Measurements from ENCODE around the gene DHRSX.

DNA sequence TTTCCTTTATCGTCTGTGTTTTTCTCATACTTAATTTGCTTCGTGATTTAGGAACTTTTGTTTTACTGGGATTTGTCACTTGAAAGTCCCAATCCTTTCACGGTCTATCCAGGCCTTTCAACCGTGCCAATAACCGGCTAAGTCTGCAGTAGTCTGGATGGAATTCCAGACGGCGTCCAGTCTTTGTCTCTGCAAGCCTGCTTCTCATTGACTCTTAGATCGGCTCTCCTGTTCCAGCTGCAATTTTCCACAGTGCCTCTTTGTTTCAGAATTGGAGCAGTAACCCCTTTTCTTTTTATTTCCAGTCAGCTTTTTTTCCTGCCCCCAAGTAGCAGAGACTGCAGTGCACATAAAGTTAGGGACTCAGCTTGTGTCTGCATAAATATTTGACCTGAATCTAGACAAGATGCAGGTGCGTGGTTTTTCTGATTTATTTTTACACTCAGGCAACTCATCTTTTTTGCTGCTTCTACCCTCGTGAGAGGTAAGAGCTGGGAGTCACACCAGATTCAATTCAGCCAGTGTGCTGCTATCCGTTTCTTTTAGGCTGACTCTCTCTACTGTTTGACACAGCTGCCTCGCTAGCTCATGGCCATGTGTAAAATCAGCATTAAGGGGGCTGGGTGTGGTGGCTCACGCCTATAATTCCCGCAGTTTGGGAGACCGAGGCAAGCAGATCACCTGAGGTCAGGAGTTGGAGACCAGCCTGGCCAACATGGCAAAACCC, 37.4 kb upstream of the DHRSX start:
- TF ChIP-seq BHLHE40 (IDR thresholded peaks at IDR 0.05; ENCODE audit: borderline replicate concordance in 1 of 2, low read depth in 2 of 2, low read length in 1 of 2) (no peak), POLR2A (IDR thresholded peaks at IDR 0.05; ENCODE audit: low read depth, low read length) (no peak), TAF1 (IDR thresholded peaks at IDR 0.05; ENCODE audit: borderline replicate concordance, low read depth, low read length) (no peak), EP300 (IDR thresholded peaks at IDR 0.05; ENCODE audit: borderline replicate concordance in 1 of 2, control insufficient read depth in 1 of 2, low read depth in 2 of 2, low read length in 2 of 2) (no peak), KDM1A (IDR thresholded peaks at IDR 0.05; ENCODE audit: borderline replicate concordance) (no peak), MYC (IDR thresholded peaks at IDR 0.05; ENCODE audit: insufficient read depth, insufficient read length, insufficient replicate concordance, low read length, severe bottlenecking) (no peak), BCL11A (IDR thresholded peaks at IDR 0.05; ENCODE audit: low read depth, low read length) (no peak), TCF3 (IDR thresholded peaks at IDR 0.05; ENCODE audit: borderline replicate concordance, insufficient read depth, low read depth, low read length) (no peak), RAD21 (IDR thresholded peaks at IDR 0.05; ENCODE audit: insufficient read depth, low read depth, low read length) (no peak), POLR2AphosphoS5 (IDR thresholded peaks at IDR 0.05; ENCODE audit: low read length) (no peak)
- TF ChIP-seq, protein P1, sequence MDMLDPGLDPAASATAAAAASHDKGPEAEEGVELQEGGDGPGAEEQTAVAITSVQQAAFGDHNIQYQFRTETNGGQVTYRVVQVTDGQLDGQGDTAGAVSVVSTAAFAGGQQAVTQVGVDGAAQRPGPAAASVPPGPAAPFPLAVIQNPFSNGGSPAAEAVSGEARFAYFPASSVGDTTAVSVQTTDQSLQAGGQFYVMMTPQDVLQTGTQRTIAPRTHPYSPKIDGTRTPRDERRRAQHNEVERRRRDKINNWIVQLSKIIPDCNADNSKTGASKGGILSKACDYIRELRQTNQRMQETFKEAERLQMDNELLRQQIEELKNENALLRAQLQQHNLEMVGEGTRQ (IDR thresholded peaks at IDR 0.05; ENCODE audit: borderline replicate concordance, low read depth, low read length) = no peak
- TF ChIP-seq, protein P2, sequence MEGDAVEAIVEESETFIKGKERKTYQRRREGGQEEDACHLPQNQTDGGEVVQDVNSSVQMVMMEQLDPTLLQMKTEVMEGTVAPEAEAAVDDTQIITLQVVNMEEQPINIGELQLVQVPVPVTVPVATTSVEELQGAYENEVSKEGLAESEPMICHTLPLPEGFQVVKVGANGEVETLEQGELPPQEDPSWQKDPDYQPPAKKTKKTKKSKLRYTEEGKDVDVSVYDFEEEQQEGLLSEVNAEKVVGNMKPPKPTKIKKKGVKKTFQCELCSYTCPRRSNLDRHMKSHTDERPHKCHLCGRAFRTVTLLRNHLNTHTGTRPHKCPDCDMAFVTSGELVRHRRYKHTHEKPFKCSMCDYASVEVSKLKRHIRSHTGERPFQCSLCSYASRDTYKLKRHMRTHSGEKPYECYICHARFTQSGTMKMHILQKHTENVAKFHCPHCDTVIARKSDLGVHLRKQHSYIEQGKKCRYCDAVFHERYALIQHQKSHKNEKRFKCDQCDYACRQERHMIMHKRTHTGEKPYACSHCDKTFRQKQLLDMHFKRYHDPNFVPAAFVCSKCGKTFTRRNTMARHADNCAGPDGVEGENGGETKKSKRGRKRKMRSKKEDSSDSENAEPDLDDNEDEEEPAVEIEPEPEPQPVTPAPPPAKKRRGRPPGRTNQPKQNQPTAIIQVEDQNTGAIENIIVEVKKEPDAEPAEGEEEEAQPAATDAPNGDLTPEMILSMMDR (IDR thresholded peaks at IDR 0.05 in 2 of 3, conservative IDR thresholded peaks at IDR 0.05 in 1 of 3; ENCODE audit: control insufficient read depth in 2 of 3, extremely low read depth in 1 of 3, insufficient read depth in 1 of 3, low read depth in 3 of 3, low read length in 3 of 3) = no peak
- TF ChIP-seq, protein P3, sequence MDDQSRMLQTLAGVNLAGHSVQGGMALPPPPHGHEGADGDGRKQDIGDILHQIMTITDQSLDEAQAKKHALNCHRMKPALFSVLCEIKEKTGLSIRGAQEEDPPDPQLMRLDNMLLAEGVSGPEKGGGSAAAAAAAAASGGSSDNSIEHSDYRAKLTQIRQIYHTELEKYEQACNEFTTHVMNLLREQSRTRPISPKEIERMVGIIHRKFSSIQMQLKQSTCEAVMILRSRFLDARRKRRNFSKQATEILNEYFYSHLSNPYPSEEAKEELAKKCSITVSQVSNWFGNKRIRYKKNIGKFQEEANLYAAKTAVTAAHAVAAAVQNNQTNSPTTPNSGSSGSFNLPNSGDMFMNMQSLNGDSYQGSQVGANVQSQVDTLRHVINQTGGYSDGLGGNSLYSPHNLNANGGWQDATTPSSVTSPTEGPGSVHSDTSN (IDR thresholded peaks at IDR 0.05; ENCODE audit: insufficient replicate concordance, low read depth, low read length) = no peak
- TF ChIP-seq, protein P4, sequence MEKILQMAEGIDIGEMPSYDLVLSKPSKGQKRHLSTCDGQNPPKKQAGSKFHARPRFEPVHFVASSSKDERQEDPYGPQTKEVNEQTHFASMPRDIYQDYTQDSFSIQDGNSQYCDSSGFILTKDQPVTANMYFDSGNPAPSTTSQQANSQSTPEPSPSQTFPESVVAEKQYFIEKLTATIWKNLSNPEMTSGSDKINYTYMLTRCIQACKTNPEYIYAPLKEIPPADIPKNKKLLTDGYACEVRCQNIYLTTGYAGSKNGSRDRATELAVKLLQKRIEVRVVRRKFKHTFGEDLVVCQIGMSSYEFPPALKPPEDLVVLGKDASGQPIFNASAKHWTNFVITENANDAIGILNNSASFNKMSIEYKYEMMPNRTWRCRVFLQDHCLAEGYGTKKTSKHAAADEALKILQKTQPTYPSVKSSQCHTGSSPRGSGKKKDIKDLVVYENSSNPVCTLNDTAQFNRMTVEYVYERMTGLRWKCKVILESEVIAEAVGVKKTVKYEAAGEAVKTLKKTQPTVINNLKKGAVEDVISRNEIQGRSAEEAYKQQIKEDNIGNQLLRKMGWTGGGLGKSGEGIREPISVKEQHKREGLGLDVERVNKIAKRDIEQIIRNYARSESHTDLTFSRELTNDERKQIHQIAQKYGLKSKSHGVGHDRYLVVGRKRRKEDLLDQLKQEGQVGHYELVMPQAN (conservative IDR thresholded peaks at IDR 0.05) = no peak
